PFSK-1 (cell line): ENCODE results near the gene ERCC8.

Source experiments
- SIN3A ChIP-seq: IDR thresholded peaks from 2 replicates; pipeline ENCODE4 v1.6.1; 2012; ENCODE audit warnings: mild to moderate bottlenecking, low read length, moderate library complexity, borderline replicate concordance; ENCODE audit not compliant: insufficient read depth
- TAF1 ChIP-seq: IDR thresholded peaks from 2 replicates; pipeline ENCODE4 v1.6.1; 2012; ENCODE audit warnings: low read length, control low read depth, borderline replicate concordance; ENCODE audit not compliant: insufficient read depth

GRCh38 chr5:60918466-60918865 lies 26.4 kb downstream of the ERCC8 start:
- TF ChIP-seq TAF1: no peak
- TF ChIP-seq SIN3A: no peak
